ENCODE results near the gene ZNF385C. TPM values are rescaled to one million over a fixed set of nuclear protein-coding genes. Genes with fewer than 3 reads are reported as not detected.

The ZNF385C gene
- total RNA-seq, 1 experiment from 2014 or later: 0.26 TPM

- no TSS peak for BruUV-seq (replicated peaks)
- Mint-ChIP-seq H3K9me3 (ENCODE audit: unreplicated experiment) (no peaks in the 10 kb centered on the region), H3K36me3 (ENCODE audit: insufficient read depth, unreplicated experiment) (no peaks in the 10 kb centered on the region), H3K4me3 (ENCODE audit: unreplicated experiment) (no peak overlapping the region), H3K27me3 (ENCODE audit: insufficient read depth, unreplicated experiment) (no peaks in the 10 kb centered on the region), H3K4me1 (ENCODE audit: insufficient read depth, unreplicated experiment) (no peaks in the 10 kb centered on the region), H3K27ac (ENCODE audit: low read depth, unreplicated experiment) (no peak overlapping the region)
- ChIA-PET POLR2A (interaction anchor here (0.6 kb wide), 1 partner anchor 14 kb away, joined by 4 read pairs; no protein-coding TSS in a partner anchor), CTCF (interaction anchor here (0.6 to 1.0 kb wide), 4 partner anchors 84 to 397 kb away, joined by 3 to 5 read pairs (median 4); no protein-coding TSS in a partner anchor)
- DNase-seq (ENCODE audit: unreplicated experiment): no peak
- TF ChIP-seq CTCF (IDR thresholded peaks at IDR 0.05; ENCODE audit: unreplicated experiment): no peak
- intact Hi-C loops (cut with micrococcal nuclease): no loop called here
These were observed 8.9 kb upstream of the ZNF385C start for GRCh38 chr17:42107124-42107523.

- intact Hi-C loops (cut with micrococcal nuclease): no loop called here
- POLR2A ChIA-PET: no interaction called here
- no peak for TF ChIP-seq CTCF (IDR thresholded peaks at IDR 0.05; ENCODE audit: unreplicated experiment)
- no peak overlapping the region for H3K27ac Mint-ChIP-seq (ENCODE audit: low read depth, unreplicated experiment)
- no peak overlapping the region for H3K4me3 Mint-ChIP-seq (ENCODE audit: unreplicated experiment)
- no peaks in the 10 kb centered on the region for H3K36me3 Mint-ChIP-seq (ENCODE audit: insufficient read depth, unreplicated experiment)
- DNase-seq (ENCODE audit: unreplicated experiment): no peak
- H3K27me3 Mint-ChIP-seq (ENCODE audit: insufficient read depth, unreplicated experiment): no peaks in the 10 kb centered on the region
- H3K4me1 Mint-ChIP-seq (ENCODE audit: insufficient read depth, unreplicated experiment): no peaks in the 10 kb centered on the region
- CTCF ChIA-PET: interaction anchor here (0.5 to 1.1 kb wide), 3 partner anchors 8 to 421 kb away, joined by 3 read pairs; no protein-coding TSS in a partner anchor
- no peaks in the 10 kb centered on the region for H3K9me3 Mint-ChIP-seq (ENCODE audit: unreplicated experiment)
- no TSS peak for BruUV-seq (replicated peaks)
These were observed 7.7 kb upstream of the ZNF385C start for GRCh38 chr17:42106009-42106408.

- Mint-ChIP-seq H3K27ac (ENCODE audit: low read depth, unreplicated experiment) (no peak overlapping the region), H3K36me3 (ENCODE audit: insufficient read depth, unreplicated experiment) (no peaks in the 10 kb centered on the region), H3K4me3 (ENCODE audit: unreplicated experiment) (no peak overlapping the region), H3K4me1 (ENCODE audit: insufficient read depth, unreplicated experiment) (no peaks in the 10 kb centered on the region), H3K27me3 (ENCODE audit: insufficient read depth, unreplicated experiment) (no peaks in the 10 kb centered on the region), H3K9me3 (ENCODE audit: unreplicated experiment) (no peaks in the 10 kb centered on the region)
- TF ChIP-seq CTCF (IDR thresholded peaks at IDR 0.05; ENCODE audit: unreplicated experiment): no peak
- no TSS peak for BruUV-seq (replicated peaks)
- ChIA-PET CTCF (interaction anchor here (0.5 to 1.2 kb wide), 2 partner anchors 142 to 230 kb away, joined by 3 to 6 read pairs; no protein-coding TSS in a partner anchor), POLR2A (interaction anchor here (1.3 kb wide), 1 partner anchor 8 kb away, joined by 5 read pairs; the partner anchor contains the start of gene DHX58)
- no peak for DNase-seq (ENCODE audit: unreplicated experiment)
- intact Hi-C loops (cut with micrococcal nuclease): no loop called here
These were observed 6.0 kb upstream of the ZNF385C start for GRCh38 chr17:42104264-42104663.

GRCh38 chr17:42103221-42103954, 5.1 kb upstream of the ZNF385C start:
- H3K4me3 Mint-ChIP-seq (ENCODE audit: unreplicated experiment): no peak overlapping the region

More at GRCh38 chr17:42103221-42103954, 5.1 kb upstream of the ZNF385C start:
- ChIA-PET CTCF (interaction anchor here (0.6 to 1.4 kb wide), 4 partner anchors 36 to 141 kb away, joined by 3 to 6 read pairs (median 4); no protein-coding TSS in a partner anchor), POLR2A (interaction anchor here (0.6 to 1.3 kb wide), 3 partner anchors 9 to 226 kb away, joined by 3 to 6 read pairs (median 5); partner anchors contain the start of gene DHX58)
- no peak for TF ChIP-seq CTCF (IDR thresholded peaks at IDR 0.05; ENCODE audit: unreplicated experiment)
- no peaks in the 10 kb centered on the region for H3K27me3 Mint-ChIP-seq (ENCODE audit: insufficient read depth, unreplicated experiment)
- no peak overlapping the region for H3K27ac Mint-ChIP-seq (ENCODE audit: low read depth, unreplicated experiment)
- no TSS peak for BruUV-seq (replicated peaks)
- no peaks in the 10 kb centered on the region for H3K9me3 Mint-ChIP-seq (ENCODE audit: unreplicated experiment)
- DNase-seq (ENCODE audit: unreplicated experiment): no peak
- no peaks in the 10 kb centered on the region for H3K4me1 Mint-ChIP-seq (ENCODE audit: insufficient read depth, unreplicated experiment)
- intact Hi-C loops (cut with micrococcal nuclease): no loop called here
- no peaks in the 10 kb centered on the region for H3K36me3 Mint-ChIP-seq (ENCODE audit: insufficient read depth, unreplicated experiment)

Data from MCF 10A (cell line).